ENCODE measurements around the gene PLCB2. TPM values are rescaled to one million over a fixed set of nuclear protein-coding genes. Genes with fewer than 3 reads are reported as not detected.

Gene PLCB2
- total RNA-seq, 2 donors from 2014 or later: 90.4 to 91.8 TPM

GRCh38 chr15:40327457-40327856, 19.7 kb upstream of the PLCB2 start:
- Mint-ChIP-seq H3K4me1 (ENCODE audit: low read depth) (peaks cover 36% of the 10 kb centered on the region), H3K27ac (no peak overlapping the region)

GRCh38 chr15:40325700-40326099, 18.0 kb upstream of the PLCB2 start:
- no peak overlapping the region for H3K4me3 Mint-ChIP-seq
- no peaks in the 10 kb centered on the region for H3K36me3 Mint-ChIP-seq (ENCODE audit: insufficient read depth in 2 of 2)
- DNase-seq (no peak), ATAC-seq (replicated peaks in 1 of 2) (no peak)
- peaks cover 6% of the 10 kb centered on the region for H3K27me3 Mint-ChIP-seq (ENCODE audit: low read depth)
- H3K9me3 Mint-ChIP-seq: no peaks in the 10 kb centered on the region
- no peak overlapping the region for H3K27ac Mint-ChIP-seq
- peaks cover 39% of the 10 kb centered on the region for H3K4me1 Mint-ChIP-seq (ENCODE audit: low read depth)

More at GRCh38 chr15:40327457-40327856, 19.7 kb upstream of the PLCB2 start:
- no peak for DNase-seq
- peaks cover under 1% of the 10 kb centered on the region for H3K27me3 Mint-ChIP-seq (ENCODE audit: low read depth)
- no peak for ATAC-seq (replicated peaks in 1 of 2)
- no peak overlapping the region for H3K4me3 Mint-ChIP-seq
- H3K9me3 Mint-ChIP-seq: no peaks in the 10 kb centered on the region
- no peaks in the 10 kb centered on the region for H3K36me3 Mint-ChIP-seq (ENCODE audit: insufficient read depth in 2 of 2)

GRCh38 chr15:40325188-40325587, 17.5 kb upstream of the PLCB2 start:
- no peaks in the 10 kb centered on the region for H3K36me3 Mint-ChIP-seq (ENCODE audit: insufficient read depth in 2 of 2)

GRCh38 chr15:40323953-40324937, 16.5 kb upstream of the PLCB2 start:
- no peaks in the 10 kb centered on the region for H3K9me3 Mint-ChIP-seq
- DNase-seq (peak; percentile 41 to 45), ATAC-seq (replicated peaks in 1 of 2) (peak; percentile 12 to 19)
- H3K27ac Mint-ChIP-seq: no peak overlapping the region
- H3K4me3 Mint-ChIP-seq: peak overlapping the region; percentile 77 to 79
- H3K4me1 Mint-ChIP-seq (ENCODE audit: low read depth): peaks cover 39% of the 10 kb centered on the region
- H3K27me3 Mint-ChIP-seq (ENCODE audit: low read depth): peaks cover 6% of the 10 kb centered on the region
- no peaks in the 10 kb centered on the region for H3K36me3 Mint-ChIP-seq (ENCODE audit: insufficient read depth in 2 of 2)

More at GRCh38 chr15:40325188-40325587, 17.5 kb upstream of the PLCB2 start:
- no peak for DNase-seq
- peak overlapping the region; percentile 77 to 79 for H3K4me3 Mint-ChIP-seq
- ATAC-seq (replicated peaks in 1 of 2): no peak
- no peaks in the 10 kb centered on the region for H3K9me3 Mint-ChIP-seq
- H3K27me3 Mint-ChIP-seq (ENCODE audit: low read depth): peaks cover 6% of the 10 kb centered on the region
- H3K27ac Mint-ChIP-seq: no peak overlapping the region
- H3K4me1 Mint-ChIP-seq (ENCODE audit: low read depth): peaks cover 39% of the 10 kb centered on the region

GRCh38 chr15:40323239-40323952, 15.7 kb upstream of the PLCB2 start, which contains the start of gene INAFM2:
Gene INAFM2 (plus strand): TSS chr15:40323692. CDS start chr15:40324056, 364 bp downstream.
- H3K27ac Mint-ChIP-seq: no peak within 1 kb of the TSS
- ATAC-seq (replicated peaks in 1 of 2): peak; percentile 89 to 90
- H3K9me3 Mint-ChIP-seq: no peaks in the 10 kb centered on the region
- DNase-seq: peak; percentile 90 to 91
- H3K4me3 Mint-ChIP-seq: peak within 1 kb of the TSS; percentile 79
- peaks cover 34% of the 10 kb centered on the region for H3K4me1 Mint-ChIP-seq (ENCODE audit: low read depth)
- H3K36me3 Mint-ChIP-seq (ENCODE audit: insufficient read depth in 2 of 2): no peaks in the 10 kb centered on the region
- H3K27me3 Mint-ChIP-seq (ENCODE audit: low read depth): peaks cover 6% of the 10 kb centered on the region

GRCh38 chr15:40322531-40323238, 14.9 kb upstream of the PLCB2 start:
- Mint-ChIP-seq H3K27me3 (ENCODE audit: low read depth) (peaks cover 6% of the 10 kb centered on the region), H3K27ac (no peak overlapping the region), H3K36me3 (ENCODE audit: insufficient read depth in 2 of 2) (no peaks in the 10 kb centered on the region), H3K4me3 (peak overlapping the region; percentile 76 to 79), H3K4me1 (ENCODE audit: low read depth) (peaks cover 34% of the 10 kb centered on the region), H3K9me3 (no peaks in the 10 kb centered on the region)
- no peak for ATAC-seq (replicated peaks in 1 of 2)
- DNase-seq: no peak

- Mint-ChIP-seq H3K4me1 (ENCODE audit: low read depth) (peaks cover 20% of the 10 kb centered on the region), H3K27me3 (ENCODE audit: low read depth) (peaks cover 12% of the 10 kb centered on the region), H3K27ac (peak overlapping the region; percentile 27), H3K9me3 (no peaks in the 10 kb centered on the region), H3K36me3 (ENCODE audit: insufficient read depth in 2 of 2) (no peaks in the 10 kb centered on the region), H3K4me3 (peak overlapping the region in 1 of 2 donors; percentile 48)
- DNase-seq (peak; percentile 56 to 62), ATAC-seq (replicated peaks in 1 of 2) (no peak)
Measured at GRCh38 chr15:40320931-40321371, 13.2 kb upstream of the PLCB2 start.

- Mint-ChIP-seq H3K4me3 (no peak overlapping the region), H3K27ac (peak overlapping the region; percentile 17)
- DNase-seq: no peak
Measured at GRCh38 chr15:40320409-40320808, 12.7 kb upstream of the PLCB2 start.

GRCh38 chr15:40317580-40317979, 9.8 kb upstream of the PLCB2 start:
- H3K4me3 Mint-ChIP-seq: no peak overlapping the region
- ATAC-seq (replicated peaks in 1 of 2) (no peak), DNase-seq (no peak)
- no peaks in the 10 kb centered on the region for H3K9me3 Mint-ChIP-seq
- no peak overlapping the region for H3K27ac Mint-ChIP-seq
- H3K36me3 Mint-ChIP-seq (ENCODE audit: insufficient read depth in 2 of 2): no peaks in the 10 kb centered on the region
- H3K4me1 Mint-ChIP-seq (ENCODE audit: low read depth): peaks cover 22% of the 10 kb centered on the region
- H3K27me3 Mint-ChIP-seq (ENCODE audit: low read depth): peaks cover 12% of the 10 kb centered on the region

More at GRCh38 chr15:40320409-40320808, 12.7 kb upstream of the PLCB2 start:
- H3K9me3 Mint-ChIP-seq: no peaks in the 10 kb centered on the region
- ATAC-seq (replicated peaks in 1 of 2): no peak
- H3K27me3 Mint-ChIP-seq (ENCODE audit: low read depth): peaks cover 12% of the 10 kb centered on the region
- peaks cover 20% of the 10 kb centered on the region for H3K4me1 Mint-ChIP-seq (ENCODE audit: low read depth)
- H3K36me3 Mint-ChIP-seq (ENCODE audit: insufficient read depth in 2 of 2): no peaks in the 10 kb centered on the region

- Mint-ChIP-seq H3K4me3 (no peak overlapping the region), H3K27ac (no peak overlapping the region), H3K9me3 (no peaks in the 10 kb centered on the region), H3K27me3 (ENCODE audit: low read depth) (peaks cover 6% of the 10 kb centered on the region), H3K36me3 (ENCODE audit: insufficient read depth in 2 of 2) (no peaks in the 10 kb centered on the region), H3K4me1 (ENCODE audit: low read depth) (peaks cover 18% of the 10 kb centered on the region)
- ATAC-seq (replicated peaks in 1 of 2) (no peak), DNase-seq (no peak)
Measured at GRCh38 chr15:40316931-40317330, 9.2 kb upstream of the PLCB2 start.

GRCh38 chr15:40314723-40315276, 7.1 kb upstream of the PLCB2 start:
- Mint-ChIP-seq H3K27me3 (ENCODE audit: low read depth) (peaks cover 6% of the 10 kb centered on the region), H3K4me1 (ENCODE audit: low read depth) (peaks cover 21% of the 10 kb centered on the region), H3K36me3 (ENCODE audit: insufficient read depth in 2 of 2) (no peaks in the 10 kb centered on the region), H3K4me3 (no peak overlapping the region), H3K9me3 (no peaks in the 10 kb centered on the region), H3K27ac (no peak overlapping the region)
- no peak for ATAC-seq (replicated peaks in 1 of 2)
- DNase-seq: no peak

Data from activated T-cell treated with anti-CD3 and anti-CD28 coated beads, Interleukin-2, amount 50 U/mL, for 72 hours (primary cell).